Measurements from ENCODE around the gene LTB4R2.

The LTB4R2 gene

GRCh38 chr14:24309538-24310264, at the start of gene LTB4R2:
Gene LTB4R2, plus strand, starts transcription at chr14:24310140. Its CDS starts 525 bp downstream, at chr14:24310665.
- DNase-seq, result no peak

GRCh38 chr14:24260780-24261157, 49.2 kb upstream of the LTB4R2 start:
- DNase-seq, result no peak

GRCh38 chr14:24261256-24261968, 48.5 kb upstream of the LTB4R2 start:
- no peak for DNase-seq

GRCh38 chr14:24261969-24262327, 48.0 kb upstream of the LTB4R2 start:
- no peak for DNase-seq

GRCh38 chr14:24262821-24263733, 46.9 kb upstream of the LTB4R2 start, which contains the start of gene TGM1:
Gene TGM1, minus strand, starts transcription at chr14:24263177. Its CDS starts 825 bp downstream, at chr14:24262352.
- no peak for DNase-seq

GRCh38 chr14:24263848-24264247, 46.1 kb upstream of the LTB4R2 start:
- no peak for DNase-seq

- DNase-seq, result no peak
Measured at GRCh38 chr14:24264298-24264697, 45.6 kb upstream of the LTB4R2 start.

- no peak for DNase-seq
Measured at GRCh38 chr14:24266344-24267244, 43.3 kb upstream of the LTB4R2 start.

- DNase-seq, result no peak
Measured at GRCh38 chr14:24267516-24267915, 42.4 kb upstream of the LTB4R2 start.

GRCh38 chr14:24268225-24268624, 41.7 kb upstream of the LTB4R2 start:
- no peak for DNase-seq

- no peak for DNase-seq
Measured at GRCh38 chr14:24269368-24269767, 40.6 kb upstream of the LTB4R2 start.

GRCh38 chr14:24269910-24270536, 39.9 kb upstream of the LTB4R2 start:
- no peak for DNase-seq

GRCh38 chr14:24270537-24271133, 39.3 kb upstream of the LTB4R2 start:
- DNase-seq, result no peak

- DNase-seq, result peak; percentile 91
Measured at GRCh38 chr14:24271134-24271833, 38.7 kb upstream of the LTB4R2 start, which contains the start of gene RABGGTA. Gene RABGGTA, minus strand, starts transcription at chr14:24271597. Its CDS starts 482 bp downstream, at chr14:24271115.

- DNase-seq, result no peak
Measured at GRCh38 chr14:24271834-24272263, 38.1 kb upstream of the LTB4R2 start.

- no peak for DNase-seq
Measured at GRCh38 chr14:24272467-24272866, 37.5 kb upstream of the LTB4R2 start.

GRCh38 chr14:24273422-24273998, 36.4 kb upstream of the LTB4R2 start:
- no peak for DNase-seq

- no peak for DNase-seq
Measured at GRCh38 chr14:24274101-24274543, 35.8 kb upstream of the LTB4R2 start.

GRCh38 chr14:24277071-24277470, 32.9 kb upstream of the LTB4R2 start:
- DNase-seq, result no peak
